HG02642 (cell line): ENCODE results near the gene SLC22A12.

Source experiments
- ATAC-seq: cut with Tn5 transposase; IDR thresholded peaks from one replicate; pipeline ENCODE4 v1.9.1; 2021; ENCODE audit warnings: mild to moderate bottlenecking; ENCODE audit not compliant: unreplicated experiment, poor library complexity

The SLC22A12 gene

GRCh38 chr11:64602466-64603070 lies 11.5 kb downstream of the SLC22A12 start:
- no peak for ATAC-seq

DNA sequence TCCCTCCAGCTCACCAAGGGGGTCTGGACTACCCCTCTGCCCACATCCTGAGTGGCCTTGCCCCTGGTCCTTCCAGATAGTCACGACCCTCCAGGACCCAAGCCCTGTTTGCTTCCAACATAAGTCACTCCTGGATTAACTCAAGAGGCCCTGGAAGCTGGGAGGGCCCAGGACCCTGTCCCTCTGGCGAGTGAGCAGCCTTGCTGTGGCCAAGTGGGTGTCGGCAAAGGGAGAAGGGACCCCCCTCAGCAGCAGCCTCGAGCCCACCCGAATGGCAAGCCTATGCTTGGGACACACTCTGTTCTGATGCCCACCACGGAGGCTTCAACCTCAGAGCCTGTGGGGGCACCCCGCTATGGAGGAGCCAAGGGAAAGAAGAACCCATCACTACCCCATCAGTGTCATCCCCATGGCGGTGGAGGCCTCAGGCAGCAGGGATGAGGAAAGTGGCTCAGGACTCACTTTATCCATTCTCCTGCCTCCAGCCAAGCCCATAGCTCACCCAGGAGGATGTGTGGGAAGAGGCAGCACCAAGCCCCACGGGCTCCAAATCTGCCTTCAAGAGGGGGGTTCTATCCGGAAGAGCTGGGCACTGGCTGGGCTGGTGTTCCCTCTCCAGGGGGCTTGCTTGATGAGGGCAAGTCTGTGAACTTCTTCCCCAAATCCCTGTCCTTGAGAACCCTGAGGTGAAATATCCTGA lies 12.5 kb downstream of the SLC22A12 start:
- ATAC-seq, result no peak

- no peak for ATAC-seq
Measured at GRCh38 chr11:64604458-64605243, 13.6 kb downstream of the SLC22A12 start.

DNA sequence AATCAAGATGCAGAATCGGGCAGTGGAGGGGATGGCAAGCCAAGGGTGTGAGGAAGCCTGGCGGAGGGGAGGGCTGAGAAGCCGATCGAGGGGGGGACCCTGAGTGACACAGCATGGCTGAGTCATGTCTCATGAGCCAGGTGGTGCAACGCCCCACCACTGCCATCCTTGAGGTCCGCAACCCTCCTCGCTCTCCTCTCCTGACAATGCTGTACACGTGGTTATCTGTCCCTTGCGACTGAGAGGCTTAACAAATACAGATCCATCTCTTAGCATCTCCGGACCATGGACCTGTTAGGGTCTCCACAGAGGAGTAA lies 14.2 kb downstream of the SLC22A12 start:
- ATAC-seq, result no peak

- ATAC-seq, result no peak
Measured at GRCh38 chr11:64605656-64606585, 14.9 kb downstream of the SLC22A12 start.

GRCh38 chr11:64606796-64607380 lies 15.9 kb downstream of the SLC22A12 start:
- no peak for ATAC-seq

- ATAC-seq, result no peak
Measured at GRCh38 chr11:64607381-64607985, 16.5 kb downstream of the SLC22A12 start.

DNA sequence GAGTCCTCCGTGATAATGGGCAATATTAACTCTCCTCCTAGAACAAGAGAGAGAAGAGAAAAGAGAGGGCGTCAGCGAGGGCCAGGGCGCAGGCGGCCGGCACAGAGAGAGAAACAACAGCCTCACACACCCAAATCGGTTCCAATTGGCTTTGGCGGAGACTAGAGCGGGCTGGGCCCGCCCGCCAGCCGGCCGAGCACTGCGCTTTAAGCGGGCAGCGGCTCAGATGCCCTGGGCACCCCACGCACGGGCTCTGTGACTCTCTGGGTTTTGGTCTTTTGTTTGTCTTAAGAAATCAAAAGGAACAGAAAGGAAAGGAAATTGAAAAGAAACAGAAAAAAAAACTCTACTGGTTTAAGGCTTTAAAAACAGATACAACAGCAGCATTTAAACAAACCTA lies 17.0 kb downstream of the SLC22A12 start:
- no peak for ATAC-seq

DNA sequence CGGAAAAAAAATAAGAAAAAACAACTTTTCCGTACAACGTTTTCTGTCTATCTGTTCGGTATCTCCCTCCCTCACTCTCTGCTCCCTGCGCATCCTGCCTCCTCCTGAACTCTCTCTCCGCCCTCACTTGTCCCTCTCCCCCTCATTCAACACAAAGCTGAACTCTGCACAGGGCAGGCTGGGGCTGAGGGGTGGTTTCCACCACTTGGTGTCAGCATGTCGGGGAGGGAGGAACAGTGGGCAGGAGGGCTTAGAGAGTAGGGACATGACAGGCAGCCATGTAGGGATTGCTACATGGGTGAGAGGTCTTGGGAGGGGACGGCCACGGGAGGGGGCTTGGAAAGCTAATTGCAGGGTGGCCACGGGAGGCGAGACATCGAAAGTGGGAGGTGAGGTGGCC lies 17.6 kb downstream of the SLC22A12 start:
- no peak for ATAC-seq

GRCh38 chr11:64609436-64610047 lies 18.5 kb downstream of the SLC22A12 start:
- ATAC-seq, result no peak

GRCh38 chr11:64610596-64610995 lies 19.6 kb downstream of the SLC22A12 start:
- ATAC-seq, result no peak

DNA sequence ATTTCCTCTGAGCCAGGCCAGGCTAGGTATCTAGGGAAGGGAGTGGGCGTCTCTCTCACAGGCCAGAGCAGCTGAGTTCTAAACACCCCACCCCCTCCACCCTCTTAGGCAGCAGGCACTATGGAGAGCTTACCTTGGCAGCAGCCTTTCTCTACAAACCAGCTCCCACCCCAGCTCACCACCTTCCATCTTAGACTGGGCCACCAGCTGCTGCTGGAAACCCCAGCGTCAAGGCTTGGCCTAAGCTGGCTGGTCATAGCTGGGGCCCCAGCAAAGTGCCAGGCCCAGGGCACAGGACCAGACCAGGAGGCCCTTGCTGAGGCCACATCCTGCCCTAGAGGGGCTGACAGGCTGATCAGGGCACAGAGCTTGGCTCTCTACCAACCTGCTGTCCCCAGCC lies 20.2 kb downstream of the SLC22A12 start:
- no peak for ATAC-seq

DNA sequence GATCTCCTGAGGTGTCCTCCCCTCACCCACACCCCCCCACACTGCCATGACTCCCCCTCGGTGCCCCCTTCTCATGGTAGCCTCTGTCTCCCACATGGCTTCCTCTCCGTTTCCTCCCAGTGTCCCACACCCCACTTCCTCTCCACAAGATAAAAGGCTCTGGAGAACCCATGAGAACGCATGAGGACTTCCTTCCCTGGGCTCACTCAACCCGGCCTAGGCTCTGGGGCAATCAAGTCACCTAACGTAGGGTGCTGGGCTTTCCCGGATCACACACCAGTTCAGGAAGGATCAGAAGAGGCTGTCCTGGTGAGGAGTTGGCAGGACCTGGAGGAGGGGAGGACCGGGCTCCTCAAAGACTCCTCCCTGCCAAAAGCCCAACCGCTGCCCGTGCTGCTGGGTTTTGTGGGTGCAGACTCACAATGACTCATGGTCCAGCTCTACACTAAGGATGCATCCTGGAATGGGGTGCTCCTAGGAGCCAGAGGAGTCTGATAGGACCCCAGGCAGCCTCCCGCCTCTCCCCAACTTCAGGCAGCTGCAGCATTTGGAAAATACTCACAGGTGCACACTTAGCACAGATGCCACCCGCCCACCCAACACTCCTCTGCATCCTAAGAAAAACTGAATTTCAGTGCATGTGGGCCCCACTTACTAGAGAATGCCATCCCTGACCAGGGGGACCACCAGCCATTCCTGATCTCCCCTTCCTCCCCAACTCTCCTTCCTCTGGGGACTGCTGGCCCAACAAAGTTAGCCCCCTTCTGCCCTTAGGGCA lies 21.0 kb downstream of the SLC22A12 start:
- ATAC-seq, result no peak

DNA sequence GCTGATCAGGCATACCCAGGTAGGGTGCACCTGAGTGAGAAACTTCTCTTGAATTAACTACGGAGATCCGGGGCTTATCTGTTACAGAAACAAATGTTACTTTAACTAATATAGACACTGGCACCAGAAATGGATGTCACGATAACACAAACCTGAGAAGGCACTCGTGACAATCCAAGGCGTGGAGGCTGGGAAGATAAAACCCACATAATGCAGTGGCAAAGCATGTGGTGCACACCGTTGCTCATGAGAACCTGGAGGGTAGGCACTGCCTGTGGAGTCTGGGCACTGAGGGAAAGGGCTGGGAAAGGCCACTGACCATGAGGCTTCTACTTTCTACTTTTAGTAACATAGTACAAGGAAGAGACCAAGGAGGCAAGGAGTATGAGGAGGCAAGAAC lies 22.6 kb downstream of the SLC22A12 start:
- ATAC-seq, result no peak

DNA sequence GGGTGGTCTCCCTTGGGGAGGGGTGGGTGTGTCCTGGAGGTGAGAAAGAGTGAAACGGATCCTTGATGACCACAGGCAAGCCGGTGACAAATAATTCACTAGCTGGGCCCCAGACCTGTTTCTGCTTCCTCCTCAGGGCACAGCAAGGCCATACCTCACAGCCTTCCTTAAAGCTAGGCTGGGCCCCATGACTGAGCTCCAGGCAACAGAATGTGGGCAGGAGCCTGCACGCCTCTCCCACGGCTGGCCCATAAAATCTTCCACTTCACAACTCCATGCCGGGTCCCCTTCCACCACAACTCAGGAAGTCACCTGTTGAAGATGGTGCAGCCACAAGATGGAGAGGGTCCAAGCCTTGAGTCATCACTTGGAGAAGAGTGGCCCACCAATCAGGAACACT lies 23.9 kb downstream of the SLC22A12 start:
- ATAC-seq, result no peak

DNA sequence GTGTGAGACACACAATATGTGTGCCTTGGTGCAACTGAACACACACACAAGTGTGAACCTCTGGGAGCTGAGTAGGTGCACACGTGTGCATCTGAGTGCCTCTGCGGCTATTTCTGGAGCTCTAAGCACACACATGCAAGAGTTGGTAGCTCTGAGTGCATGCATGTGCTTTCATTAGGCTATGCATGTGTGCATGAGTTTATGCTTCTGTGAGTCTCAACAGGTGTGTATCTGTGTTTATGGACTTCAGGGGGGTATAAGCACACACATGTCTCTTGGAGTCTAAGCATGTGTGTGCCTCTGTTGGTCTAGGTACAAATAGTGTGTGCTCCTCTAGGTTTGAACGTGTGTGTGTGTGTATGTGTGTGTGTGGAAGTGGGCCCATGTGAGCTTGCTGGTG lies 25.8 kb downstream of the SLC22A12 start:
- no peak for ATAC-seq

GRCh38 chr11:64619196-64619595 lies 28.2 kb downstream of the SLC22A12 start:
- no peak for ATAC-seq

GRCh38 chr11:64619811-64620380 lies 28.9 kb downstream of the SLC22A12 start:
- no peak for ATAC-seq
